ENCODE data around the gene ALPI. TPM values are rescaled to one million over a fixed set of nuclear protein-coding genes. Genes with fewer than 3 reads are reported as not detected.

The ALPI gene
- total RNA-seq, 1 experiment from 2014 or later = not detected

- CTCF ChIA-PET = no interaction called here
- no peak overlapping the region for H3K9ac ChIP-seq (ENCODE audit: low read length)
- no TSS peak for BruUV-seq (replicated peaks)
Observed at GRCh38 chr2:232447091-232447620, 8.8 kb upstream of the ALPI start.

GRCh38 chr2:232447638-232448303, 8.2 kb upstream of the ALPI start:
- H2AFZ ChIP-seq (ENCODE audit: low read length) = no peak overlapping the region
- no peaks in the 10 kb centered on the region for H3K79me2 ChIP-seq (ENCODE audit: low read length)
- intact Hi-C loops (cut with micrococcal nuclease) = no loop called here
- no TSS peak for BruUV-seq (replicated peaks)
- no peaks in the 10 kb centered on the region for H4K20me1 ChIP-seq (ENCODE audit: low read length)
- CTCF ChIA-PET = no interaction called here
- no peaks in the 10 kb centered on the region for H3K9me2 ChIP-seq (replicated peaks; ENCODE audit: low read length)
- no peaks in the 10 kb centered on the region for H3K4me1 ChIP-seq (ENCODE audit: insufficient read depth, low read length)
- no peaks in the 10 kb centered on the region for H3F3A ChIP-seq (ENCODE audit: low read length, unreplicated experiment)
- no peaks in the 10 kb centered on the region for H3K27me3 ChIP-seq (ENCODE audit: low read length)
- H3K4me2 ChIP-seq (ENCODE audit: low read length) = no peak overlapping the region
- H3K36me3 ChIP-seq (ENCODE audit: low read depth, low read length) = no peaks in the 10 kb centered on the region
- no peaks in the 10 kb centered on the region for H3K9me3 ChIP-seq (ENCODE audit: low read length)
- POLR2A ChIA-PET (ENCODE audit: unreplicated experiment) = no interaction called here
- no peak overlapping the region for H3K9ac ChIP-seq (ENCODE audit: low read length)
- no peak overlapping the region for H3K4me3 ChIP-seq (ENCODE audit: low read length)
- TF ChIP-seq CTCF (conservative IDR thresholded peaks at IDR 0.05; ENCODE audit: low read depth, low read length) = no peak
- TF ChIP-seq EZH2 (IDR thresholded peaks at IDR 0.05; ENCODE audit: low read length, unreplicated experiment) = no peak
- no peak for TF ChIP-seq EZH2phosphoT487 (IDR thresholded peaks at IDR 0.05; ENCODE audit: borderline replicate concordance, low read length)
- ATAC-seq = no peak
- DNase-seq = no peak
- no peak overlapping the region for H3K27ac ChIP-seq (ENCODE audit: low read length)

More at GRCh38 chr2:232447091-232447620, 8.8 kb upstream of the ALPI start:
- TF ChIP-seq CTCF (conservative IDR thresholded peaks at IDR 0.05; ENCODE audit: low read depth, low read length) (no peak), EZH2 (IDR thresholded peaks at IDR 0.05; ENCODE audit: low read length, unreplicated experiment) (no peak), EZH2phosphoT487 (IDR thresholded peaks at IDR 0.05; ENCODE audit: borderline replicate concordance, low read length) (no peak)
- intact Hi-C loops (cut with micrococcal nuclease) = no loop called here
- Histone ChIP-seq H3K9me2 (replicated peaks; ENCODE audit: low read length) (no peaks in the 10 kb centered on the region), H2AFZ (ENCODE audit: low read length) (no peak overlapping the region), H3K9me3 (ENCODE audit: low read length) (no peaks in the 10 kb centered on the region), H3K4me2 (ENCODE audit: low read length) (no peak overlapping the region), H4K20me1 (ENCODE audit: low read length) (no peaks in the 10 kb centered on the region), H3K36me3 (ENCODE audit: low read depth, low read length) (no peaks in the 10 kb centered on the region), H3K27me3 (ENCODE audit: low read length) (no peaks in the 10 kb centered on the region), H3K27ac (ENCODE audit: low read length) (no peak overlapping the region), H3F3A (ENCODE audit: low read length, unreplicated experiment) (no peaks in the 10 kb centered on the region), H3K79me2 (ENCODE audit: low read length) (no peaks in the 10 kb centered on the region), H3K4me1 (ENCODE audit: insufficient read depth, low read length) (no peaks in the 10 kb centered on the region), H3K4me3 (ENCODE audit: low read length) (no peak overlapping the region)
- ATAC-seq (no peak), DNase-seq (no peak)
- POLR2A ChIA-PET (ENCODE audit: unreplicated experiment) = no interaction called here

DNA sequence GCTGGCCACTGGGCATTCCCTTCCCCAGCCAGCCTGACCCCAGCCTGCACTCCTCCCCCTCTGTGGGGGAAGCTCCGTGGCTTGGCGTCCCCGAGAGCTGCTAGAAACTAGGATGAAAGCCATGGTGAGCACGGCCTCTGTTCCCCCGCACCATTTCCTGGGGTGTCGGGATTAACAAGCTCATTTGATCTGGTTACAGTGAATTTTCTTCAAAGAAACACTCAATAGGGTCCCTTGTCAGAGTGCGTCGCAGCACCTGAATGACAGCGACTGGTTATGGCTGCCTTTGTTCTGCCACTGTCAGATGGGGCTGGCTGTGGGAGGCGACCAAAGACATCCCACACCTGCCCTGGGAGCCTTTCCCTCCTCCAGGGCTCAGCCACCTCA, 7.7 kb upstream of the ALPI start:
- intact Hi-C loops (cut with micrococcal nuclease) = no loop called here
- ATAC-seq (no peak), DNase-seq (no peak)
- Histone ChIP-seq H3K9ac (ENCODE audit: low read length) (no peak overlapping the region), H3K9me2 (replicated peaks; ENCODE audit: low read length) (no peaks in the 10 kb centered on the region), H3K9me3 (ENCODE audit: low read length) (no peaks in the 10 kb centered on the region), H3K27ac (ENCODE audit: low read length) (no peak overlapping the region), H3K79me2 (ENCODE audit: low read length) (no peaks in the 10 kb centered on the region), H3K4me1 (ENCODE audit: insufficient read depth, low read length) (no peaks in the 10 kb centered on the region), H2AFZ (ENCODE audit: low read length) (no peak overlapping the region), H4K20me1 (ENCODE audit: low read length) (no peaks in the 10 kb centered on the region), H3K4me2 (ENCODE audit: low read length) (no peak overlapping the region), H3K36me3 (ENCODE audit: low read depth, low read length) (no peaks in the 10 kb centered on the region), H3K4me3 (ENCODE audit: low read length) (no peak overlapping the region), H3F3A (ENCODE audit: low read length, unreplicated experiment) (no peaks in the 10 kb centered on the region), H3K27me3 (ENCODE audit: low read length) (no peaks in the 10 kb centered on the region)
- TF ChIP-seq EZH2phosphoT487 (IDR thresholded peaks at IDR 0.05; ENCODE audit: borderline replicate concordance, low read length) = no peak
- TF ChIP-seq CTCF (conservative IDR thresholded peaks at IDR 0.05; ENCODE audit: low read depth, low read length) = no peak
- no peak for TF ChIP-seq EZH2 (IDR thresholded peaks at IDR 0.05; ENCODE audit: low read length, unreplicated experiment)
- ChIA-PET CTCF (no interaction called here), POLR2A (ENCODE audit: unreplicated experiment) (no interaction called here)
- BruUV-seq (replicated peaks) = no TSS peak
